Heart left ventricle (tissue), 16 donors: Measurements from ENCODE around the gene EFNA5. TPM values are rescaled to one million over a fixed set of nuclear protein-coding genes. Genes with fewer than 3 reads are reported as not detected.

Experiments used
- ATAC-seq, 4 donors: fragments of 200-7000 bp; cut with Tn5 transposase; one replicate each; pipeline ENCODE4 v1.9.1; 2020 to 2022; ENCODE audit warnings: moderate library complexity in 4 of 4, mild to moderate bottlenecking in 3 of 4, moderate number of reproducible peaks in 1 of 4
- DNase-seq, 5 donors: peaks; one replicate each; pipeline ENCODE4 v3.0.0-alpha.2; 2020
- H3K27ac ChIP-seq, 12 donors: fragments of 200-600 bp; sonication (generic) in 4 of 12; one replicate each; pipeline versions ENCODE4 v1.5.0 to v1.8.0; 2016 to 2022; ENCODE audit warnings: mild to moderate bottlenecking in 2 of 12
- H3K27me3 ChIP-seq, 9 donors: fragments of 200-600 bp; sonication (generic) in 2 of 9; one replicate each; pipeline versions ENCODE4 v1.5.1 to v1.8.0; 2016 to 2022; ENCODE audit warnings: mild to moderate bottlenecking in 3 of 9
- H3K36me3 ChIP-seq, 9 donors: fragments of 200-600 bp; sonication (generic) in 2 of 9; one replicate each; pipeline versions ENCODE4 v1.5.0 to v1.8.0; 2018 to 2022; ENCODE audit warnings: mild to moderate bottlenecking in 2 of 9
- H3K4me1 ChIP-seq, 12 donors: fragments of 200-600 bp; sonication (generic) in 4 of 12; one replicate each; pipeline versions ENCODE4 v1.5.0 to v1.8.0; 2016 to 2022; ENCODE audit warnings: mild to moderate bottlenecking in 3 of 12
- H3K4me3 ChIP-seq, 12 donors: fragments of 200-600 bp; sonication (generic) in 4 of 12; one replicate each; pipeline versions ENCODE4 v1.5.0 to v1.8.0; 2017 to 2022; ENCODE audit warnings: mild to moderate bottlenecking in 9 of 12, moderate library complexity in 4 of 12
- H3K9me3 ChIP-seq, 12 donors: fragments of 200-600 bp; sonication (generic) in 4 of 12; one replicate each; pipeline versions ENCODE4 v1.5.0 to v1.8.0; 2016 to 2022; ENCODE audit warnings: mild to moderate bottlenecking in 1 of 12
- CTCF ChIP-seq, 12 donors: fragments of 200-600 bp; sonication (generic) in 4 of 12; IDR thresholded peaks; one replicate each; pipeline versions ENCODE4 v1.5.0 to v1.8.0; 2018 to 2022; ENCODE audit warnings: antibody characterized with exemption in 12 of 12, mild to moderate bottlenecking in 5 of 12
- POLR2A ChIP-seq, 2 donors: fragments of 450-650 bp; IDR thresholded peaks; one replicate each; pipeline ENCODE4 v1.6.1; 2017; ENCODE audit warnings: antibody characterized with exemption in 2 of 2, mild to moderate bottlenecking in 2 of 2, moderate library complexity in 2 of 2
- WGBS, 4 donors: extraction: QIAGEN DNeasy Blood & Tissue Kit in 2 of 4; methylation state at CpG; one replicate each; pipeline versions ENCODE4 v1.1.5 to v1.1.7; 2013 to 2018; 5-methylcytosine and 5-hydroxymethylcytosine counted together
- intact Hi-C, 10 donors: fragments of 100-400 bp; cut with DNase I; formaldehyde crosslinking; loops; one replicate each; pipeline versions ENCODE4 v1.11.1 to v1.14.2; 2022
- polyA plus RNA-seq, 2 donors: library from polyadenylated mRNA; stranded (reverse); fragments of 200-250 nt; gene quantifications; one replicate each; pipeline ENCODE4 v1.2.3, GENCODE V29; 2013
- total RNA-seq, 9 donors: library from RNA; depleted of rRNA in 2 of 9; stranded (reverse); fragments of >200 nt in 2 of 9; fragmentation: NEBNext Ultra II Directional in 3 of 9; extraction: Animal tissue kit (Norgen Biotek cat#: 25700) in 3 of 9; gene quantifications; one replicate each; pipeline versions ENCODE4 v1.1.0 to v1.2.4, GENCODE V29; 2016 to 2023
- donor health status: ischemic (EF 13 %, LVEDD 7.1; RV severe dilation, severe dysfunction).
- donor health status: healthy with polysubstance abuse.
- donor health status: DM: no; HTN: yes; CAD: no.
- donor health status: DM: no; HTN: no; CAD: no.
- donor health status: ischemic (EF 25% LVEDD 6.9; RV normal size, moderate dysfunction).
- donor health status: ischemic (EF 25% LVEDD 5.7; RV mildly dilated, moderate dysfunction).
- donor health status: healthy.
- donor health status: DM: yes; HTN: yes; CAD: no.
- donor health status: ischemic (EF 35%, LVEDD 5.7; RV mildly dilated, moderate dysfunction).
- donor health status: nonischemic (EF 11% LVEDD 7.7; RV severe dilation, severe dysfunction).
- donor health status: DM: yes; HTN: yes; CAD: no.
- donor health status: PGD.
- donor health status: ischemic (EF 29% LVEDD 5.4; RV normal size, mild dysfunction).
- donor health status: nonischemic (EF 23%, LVEDD 6.1; RV moderate dilation, normal function).

EFNA5 gene
- total and polyA plus RNA-seq, 11 donors, result 6.1 to 58.4 (median 28.3) TPM

- Histone ChIP-seq H3K4me1 (peaks cover 0 to 61% (median 16%) of the 10 kb centered on the region in 12 donors), H3K9me3 (no peaks in the 10 kb centered on the region), H3K36me3 (no peaks in the 10 kb centered on the region), H3K27me3 (no peaks in the 10 kb centered on the region), H3K27ac (peak overlapping the region in 10 of 12 donors; percentile 8 to 56 (median 32)), H3K4me3 (no peak overlapping the region)
- TF ChIP-seq POLR2A (IDR thresholded peaks at IDR 0.05), result no peak
- no peak for TF ChIP-seq CTCF (IDR thresholded peaks at IDR 0.05)
- peak in 3 of 5 donors; percentile 16 to 39 (median 20) for DNase-seq
- intact Hi-C loops, result loop anchor here in 1 of 10 donors (10.0 kb wide), 1 partner anchor 207 kb away; the partner anchor contains the start of gene EFNA5
- WGBS, 4 donors, result 63 to 71% (median 68%) methylated on average over 5 of the region's 5 CpGs
- ATAC-seq, result peak; percentile 59 to 71 (median 60)
These were observed 203.4 kb downstream of the EFNA5 start for GRCh38 chr5:107467137-107467932.

- no peaks in the 10 kb centered on the region for H3K27me3 ChIP-seq
- H3K36me3 ChIP-seq, result no peaks in the 10 kb centered on the region
- H3K4me3 ChIP-seq, result no peak overlapping the region
- intact Hi-C loops, result loop anchor here in 1 of 10 donors (10.0 kb wide), 1 partner anchor 208 kb away; the partner anchor contains the start of gene EFNA5
- H3K9me3 ChIP-seq, result no peaks in the 10 kb centered on the region
- TF ChIP-seq CTCF (IDR thresholded peaks at IDR 0.05) (no peak), POLR2A (IDR thresholded peaks at IDR 0.05) (no peak)
- H3K4me1 ChIP-seq, result peaks cover 0 to 61% (median 16%) of the 10 kb centered on the region in 12 donors
- WGBS, 4 donors, result 48 to 65% (median 56%) methylated on average over 9 to 10 of the region's 10 CpGs
- peak in 1 of 5 donors; percentile 39 for DNase-seq
- peak in 2 of 4 donors; percentile 28 to 34 for ATAC-seq
- peak overlapping the region in 3 of 12 donors; percentile 1 to 10 (median 1) for H3K27ac ChIP-seq
These were observed 204.4 kb downstream of the EFNA5 start for GRCh38 chr5:107466233-107466769.

DNA sequence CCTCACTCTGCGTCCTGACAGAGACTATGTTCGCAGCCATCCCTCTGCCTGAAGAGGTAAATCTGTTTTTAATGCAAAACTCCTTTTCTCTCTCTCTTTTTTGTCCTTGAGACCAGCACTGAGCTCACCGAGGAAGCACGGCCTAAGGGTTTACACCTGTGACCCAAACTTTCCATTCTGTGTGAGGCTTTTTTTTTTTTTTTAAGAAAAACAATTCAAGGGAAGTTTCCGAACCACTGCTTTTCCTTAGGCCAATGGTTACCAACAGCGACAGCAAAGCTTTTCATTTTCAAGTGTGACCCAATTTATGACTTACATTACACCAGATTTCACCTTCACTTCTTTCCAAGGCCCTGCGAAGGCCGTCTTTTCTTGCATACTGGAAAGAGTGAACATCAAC lies 205.9 kb downstream of the EFNA5 start:
- Histone ChIP-seq H3K36me3 (no peaks in the 10 kb centered on the region), H3K27me3 (no peaks in the 10 kb centered on the region), H3K9me3 (no peaks in the 10 kb centered on the region), H3K4me1 (peaks cover 0 to 51% (median 11%) of the 10 kb centered on the region in 12 donors), H3K4me3 (no peak overlapping the region), H3K27ac (no peak overlapping the region)
- ATAC-seq (no peak), DNase-seq (no peak)
- intact Hi-C loops, result loop anchor here in 1 of 10 donors (10.0 kb wide), 1 partner anchor 210 kb away; the partner anchor contains the start of gene EFNA5
- TF ChIP-seq CTCF (IDR thresholded peaks at IDR 0.05) (no peak), POLR2A (IDR thresholded peaks at IDR 0.05) (no peak)
- WGBS, 4 donors, result 73 to 83% (median 80%) methylated on average over 8 of the region's 8 CpGs

DNA sequence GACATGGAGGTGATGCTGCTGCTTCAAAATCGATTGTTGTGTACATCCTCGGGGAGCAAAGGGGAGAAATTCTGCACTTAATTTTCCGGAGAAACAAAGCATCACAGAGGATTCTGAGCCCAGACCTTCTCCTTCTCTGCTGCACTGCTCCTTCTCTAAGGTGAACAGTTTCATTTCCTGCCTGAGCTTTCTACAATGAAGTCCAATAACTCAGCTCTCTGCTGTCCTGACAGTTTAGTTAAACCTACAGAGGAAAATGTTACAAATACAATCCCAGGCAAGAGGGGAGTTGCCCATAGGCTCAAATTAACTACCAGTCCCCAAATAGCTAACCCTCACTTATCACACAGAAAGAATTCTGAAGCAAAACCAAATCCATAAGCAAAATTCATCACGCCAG lies 206.3 kb downstream of the EFNA5 start:
- TF ChIP-seq POLR2A (IDR thresholded peaks at IDR 0.05), result no peak
- no peak for TF ChIP-seq CTCF (IDR thresholded peaks at IDR 0.05)
- no peaks in the 10 kb centered on the region for H3K9me3 ChIP-seq
- intact Hi-C loops, result loop anchor here in 1 of 10 donors (10.0 kb wide), 1 partner anchor 210 kb away; the partner anchor contains the start of gene EFNA5
- no peak overlapping the region for H3K27ac ChIP-seq
- 60 to 80% (median 71%) methylated on average over 4 of the region's 4 CpGs for WGBS, 4 donors
- peaks cover 0 to 49% (median 8%) of the 10 kb centered on the region in 12 donors for H3K4me1 ChIP-seq
- H3K27me3 ChIP-seq, result no peaks in the 10 kb centered on the region
- ATAC-seq (no peak), DNase-seq (no peak)
- no peaks in the 10 kb centered on the region for H3K36me3 ChIP-seq
- no peak overlapping the region for H3K4me3 ChIP-seq
